Measurements from ENCODE around the gene TMEM72. TPM values are rescaled to one million over a fixed set of nuclear protein-coding genes. Genes with fewer than 3 reads are reported as not detected.

The TMEM72 gene
- total RNA-seq, 1 experiment from 2014 or later = not detected

DNA sequence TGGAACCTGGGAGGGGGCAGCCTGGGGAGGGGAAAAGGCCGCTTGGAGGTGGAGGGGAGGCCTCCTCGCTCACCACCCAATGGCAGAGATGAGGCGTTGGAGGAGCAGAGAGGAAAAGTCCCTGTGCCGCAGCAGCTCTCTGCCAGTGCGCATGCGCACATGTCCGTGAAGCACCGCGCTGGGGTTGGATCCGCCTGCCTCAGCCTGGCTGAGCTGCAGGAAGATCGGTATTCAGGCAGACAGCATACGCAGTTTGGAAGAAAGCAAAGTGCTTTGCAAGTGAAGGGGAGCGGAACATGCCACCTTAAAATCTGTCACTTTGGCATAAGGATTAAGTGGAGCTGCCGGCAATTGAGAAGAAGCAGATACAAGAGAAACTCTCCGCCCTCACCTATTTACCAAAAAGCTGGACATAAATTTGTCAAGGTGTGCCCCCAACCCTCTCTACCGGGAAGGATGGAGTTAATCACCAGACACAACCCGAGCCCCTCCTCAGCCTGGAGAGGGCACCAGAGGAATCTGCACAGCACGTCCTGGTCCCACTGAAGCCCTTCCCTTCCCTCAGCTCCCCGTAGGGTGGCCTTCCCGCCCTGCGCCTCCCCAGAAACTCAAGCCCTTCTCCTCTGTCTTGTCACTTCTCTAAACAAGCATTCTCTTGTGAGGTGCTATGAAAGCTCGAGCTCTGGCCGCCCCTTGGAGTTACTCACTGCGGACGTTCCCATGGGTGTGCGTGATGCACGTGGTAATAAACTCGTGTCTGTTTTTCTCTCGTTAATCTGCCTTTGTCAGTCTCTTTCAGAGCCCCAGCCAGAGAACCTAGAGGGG is 32.2 kb upstream of the TMEM72 start:
- no peak overlapping the region for H3K4me3 ChIP-seq (replicated peaks in 1 of 2; ENCODE audit: low read depth in 1 of 2, low read length in 2 of 2)
- H3K4me2 ChIP-seq (ENCODE audit: low read length) = no peak overlapping the region
- no peaks in the 10 kb centered on the region for H3K36me3 ChIP-seq (ENCODE audit: control insufficient read depth in 1 of 2, insufficient read depth in 2 of 2, low read length in 2 of 2)
- no peak overlapping the region for H2AFZ ChIP-seq (ENCODE audit: low read depth, low read length, poor library complexity, severe bottlenecking)
- no TSS peak for BruUV-seq (replicated peaks)
- TF ChIP-seq CEBPB (IDR thresholded peaks at IDR 0.05; ENCODE audit: low read depth) (no peak), JUND (IDR thresholded peaks at IDR 0.05) (no peak), SRF (IDR thresholded peaks at IDR 0.05; ENCODE audit: low read depth) (no peak), POLR2AphosphoS5 (IDR thresholded peaks at IDR 0.05; ENCODE audit: low read depth, low read length) (no peak), SP1 (IDR thresholded peaks at IDR 0.05; ENCODE audit: low read depth) (no peak), TCF7L2 (IDR thresholded peaks at IDR 0.05; ENCODE audit: borderline replicate concordance, extremely low read depth, insufficient read depth, insufficient read length) (no peak), FOSL1 (IDR thresholded peaks at IDR 0.05; ENCODE audit: low read depth) (no peak)
- TF ChIP-seq, protein P1, sequence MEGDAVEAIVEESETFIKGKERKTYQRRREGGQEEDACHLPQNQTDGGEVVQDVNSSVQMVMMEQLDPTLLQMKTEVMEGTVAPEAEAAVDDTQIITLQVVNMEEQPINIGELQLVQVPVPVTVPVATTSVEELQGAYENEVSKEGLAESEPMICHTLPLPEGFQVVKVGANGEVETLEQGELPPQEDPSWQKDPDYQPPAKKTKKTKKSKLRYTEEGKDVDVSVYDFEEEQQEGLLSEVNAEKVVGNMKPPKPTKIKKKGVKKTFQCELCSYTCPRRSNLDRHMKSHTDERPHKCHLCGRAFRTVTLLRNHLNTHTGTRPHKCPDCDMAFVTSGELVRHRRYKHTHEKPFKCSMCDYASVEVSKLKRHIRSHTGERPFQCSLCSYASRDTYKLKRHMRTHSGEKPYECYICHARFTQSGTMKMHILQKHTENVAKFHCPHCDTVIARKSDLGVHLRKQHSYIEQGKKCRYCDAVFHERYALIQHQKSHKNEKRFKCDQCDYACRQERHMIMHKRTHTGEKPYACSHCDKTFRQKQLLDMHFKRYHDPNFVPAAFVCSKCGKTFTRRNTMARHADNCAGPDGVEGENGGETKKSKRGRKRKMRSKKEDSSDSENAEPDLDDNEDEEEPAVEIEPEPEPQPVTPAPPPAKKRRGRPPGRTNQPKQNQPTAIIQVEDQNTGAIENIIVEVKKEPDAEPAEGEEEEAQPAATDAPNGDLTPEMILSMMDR (IDR thresholded peaks at IDR 0.05 in 2 of 3, conservative IDR thresholded peaks at IDR 0.05 in 1 of 3; ENCODE audit: borderline replicate concordance in 1 of 3, insufficient read depth in 1 of 3, low read depth in 2 of 3, low read length in 2 of 3) = no peak
- ChIA-PET CTCF (no interaction called here), RAD21 (ENCODE audit: low non-redundant PET in 1 of 2, low total read pairs in 2 of 2, uncharacterized antibody in 2 of 2, unreplicated experiment in 2 of 2) (no interaction called here), POLR2A (no interaction called here)
- H3K9ac ChIP-seq (ENCODE audit: low read length) = no peak overlapping the region
- DNase-seq (ENCODE audit: low read depth, low spot score) (no peak), ATAC-seq (no peak)
- H3K27ac ChIP-seq (ENCODE audit: low read depth, low read length) = no peak overlapping the region
- no peaks in the 10 kb centered on the region for H3K9me2 ChIP-seq (ENCODE audit: insufficient read depth)
- no peaks in the 10 kb centered on the region for H3K4me1 ChIP-seq (ENCODE audit: control insufficient read depth in 1 of 2, insufficient read depth in 2 of 2, low read length in 2 of 2)
- H3K9me3 ChIP-seq (ENCODE audit: control insufficient read depth in 1 of 2, insufficient read depth in 1 of 2, low read depth in 1 of 2, low read length in 2 of 2) = no peaks in the 10 kb centered on the region
- peaks cover 13% of the 10 kb centered on the region; the same call in 1 of the 2 replicates for H3K27me3 ChIP-seq (ENCODE audit: insufficient read depth, low read length)
- no peaks in the 10 kb centered on the region for H3K79me2 ChIP-seq (ENCODE audit: insufficient read depth, low read length)
- intact Hi-C loops (cut with micrococcal nuclease) = no loop called here
- H4K20me1 ChIP-seq (ENCODE audit: insufficient read depth) = no peaks in the 10 kb centered on the region

All from HCT116 (cell line).